ENCODE data around the gene KATNAL1.

Gene KATNAL1

GRCh38 chr13:30163441-30163840 is 143.9 kb downstream of the KATNAL1 start:
- TF ChIP-seq, protein P1, sequence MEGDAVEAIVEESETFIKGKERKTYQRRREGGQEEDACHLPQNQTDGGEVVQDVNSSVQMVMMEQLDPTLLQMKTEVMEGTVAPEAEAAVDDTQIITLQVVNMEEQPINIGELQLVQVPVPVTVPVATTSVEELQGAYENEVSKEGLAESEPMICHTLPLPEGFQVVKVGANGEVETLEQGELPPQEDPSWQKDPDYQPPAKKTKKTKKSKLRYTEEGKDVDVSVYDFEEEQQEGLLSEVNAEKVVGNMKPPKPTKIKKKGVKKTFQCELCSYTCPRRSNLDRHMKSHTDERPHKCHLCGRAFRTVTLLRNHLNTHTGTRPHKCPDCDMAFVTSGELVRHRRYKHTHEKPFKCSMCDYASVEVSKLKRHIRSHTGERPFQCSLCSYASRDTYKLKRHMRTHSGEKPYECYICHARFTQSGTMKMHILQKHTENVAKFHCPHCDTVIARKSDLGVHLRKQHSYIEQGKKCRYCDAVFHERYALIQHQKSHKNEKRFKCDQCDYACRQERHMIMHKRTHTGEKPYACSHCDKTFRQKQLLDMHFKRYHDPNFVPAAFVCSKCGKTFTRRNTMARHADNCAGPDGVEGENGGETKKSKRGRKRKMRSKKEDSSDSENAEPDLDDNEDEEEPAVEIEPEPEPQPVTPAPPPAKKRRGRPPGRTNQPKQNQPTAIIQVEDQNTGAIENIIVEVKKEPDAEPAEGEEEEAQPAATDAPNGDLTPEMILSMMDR (IDR thresholded peaks at IDR 0.05) = no peak

DNA sequence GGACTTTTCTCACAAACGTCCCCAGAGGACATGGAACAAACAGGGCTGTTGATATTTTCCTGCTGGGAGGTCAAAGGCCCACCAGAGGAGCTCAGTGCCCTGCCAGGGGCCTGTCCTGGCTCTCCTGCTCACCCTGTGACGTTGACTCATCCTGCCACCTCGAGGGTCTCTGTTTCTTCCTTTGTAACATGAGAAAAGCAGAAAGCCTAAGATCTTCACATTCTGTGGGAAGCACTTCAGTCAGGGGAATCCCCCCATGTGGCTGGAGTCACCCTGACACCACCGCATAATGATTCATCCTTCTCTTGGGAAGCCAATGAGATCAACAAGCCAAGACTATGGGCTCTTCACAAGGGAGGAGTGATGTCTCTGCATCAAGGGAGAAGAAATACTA is 147.9 kb downstream of the KATNAL1 start:
- TF ChIP-seq, protein P1 (IDR thresholded peaks at IDR 0.05) = no peak

DNA sequence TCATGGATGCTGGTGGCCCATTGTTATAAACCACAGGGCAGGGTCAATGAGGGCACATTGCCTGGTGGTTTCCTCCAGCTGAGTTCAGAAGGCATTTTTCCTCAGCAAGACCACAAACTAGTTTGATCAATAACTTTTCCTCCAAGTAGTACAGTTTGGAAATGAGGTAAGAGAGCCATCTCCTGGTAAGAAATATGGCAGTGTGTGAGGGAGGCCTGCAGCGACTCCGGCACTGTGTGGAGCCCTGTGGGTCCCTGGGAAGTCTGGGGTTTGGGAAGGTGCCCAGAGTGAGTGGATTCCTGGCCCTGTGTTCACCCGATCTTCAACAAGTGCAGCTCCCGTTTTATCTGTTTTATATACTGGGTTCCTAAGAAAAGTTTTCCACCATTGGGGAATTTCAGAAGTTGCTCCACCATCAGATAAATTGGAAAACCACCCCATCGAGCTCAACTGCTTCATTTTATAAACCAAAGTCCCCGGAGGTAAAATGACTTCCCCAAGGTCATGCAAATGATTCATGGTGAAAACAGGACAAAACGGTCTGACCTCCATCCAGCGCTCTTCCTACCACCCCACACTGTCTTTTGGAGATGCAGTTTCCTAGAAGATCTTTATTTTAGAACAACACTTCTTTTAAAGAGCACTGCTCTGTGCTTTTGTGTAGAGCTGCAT is 148.4 kb downstream of the KATNAL1 start:
- TF ChIP-seq, protein P1 (IDR thresholded peaks at IDR 0.05) = no peak

DNA sequence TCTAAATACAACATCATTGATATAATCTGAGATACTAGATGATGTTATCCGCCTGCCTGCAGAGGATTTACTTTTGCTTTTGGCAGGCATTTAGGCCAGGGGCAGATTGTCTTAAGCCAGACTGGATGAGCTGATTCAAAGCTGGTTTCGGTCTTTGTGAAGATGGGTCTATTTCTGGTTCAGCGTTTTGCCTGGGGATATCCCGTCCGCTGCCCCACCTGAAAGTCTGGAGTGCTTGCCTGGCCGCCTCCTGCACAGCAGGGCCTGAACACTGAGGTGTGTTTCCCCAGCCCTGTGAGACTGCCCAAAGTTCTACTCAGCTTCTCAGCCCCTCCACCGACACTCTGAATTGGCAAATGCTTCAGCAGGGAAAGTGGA is 149.7 kb downstream of the KATNAL1 start:
- TF ChIP-seq, protein P1 (IDR thresholded peaks at IDR 0.05) = no peak

GRCh38 chr13:30156826-30157615 is 150.3 kb downstream of the KATNAL1 start:
- TF ChIP-seq, protein P1 (IDR thresholded peaks at IDR 0.05) = no peak

GRCh38 chr13:30156270-30156669 is 151.1 kb downstream of the KATNAL1 start:
- TF ChIP-seq, protein P1 (IDR thresholded peaks at IDR 0.05) = no peak

GRCh38 chr13:30154931-30155330 is 152.4 kb downstream of the KATNAL1 start:
- TF ChIP-seq, protein P1 (IDR thresholded peaks at IDR 0.05) = no peak
